CD14-positive monocyte (primary cell): ENCODE results near the gene LMTK2. TPM values are rescaled to one million over a fixed set of nuclear protein-coding genes. Genes with fewer than 3 reads are reported as not detected.

ENCODE experiments used
- DNase-seq, 3 donors: peaks; one replicate each; pipeline ENCODE4 v3.0.0-alpha.2; 2011 to 2022
- H2AFZ ChIP-seq: 2 replicates; pipeline ENCODE4 v1.6.0; 2012; ENCODE audit warnings: mild to moderate bottlenecking, low read depth, low read length, inconsistent platforms; ENCODE audit not compliant: insufficient read depth, poor library complexity, severe bottlenecking
- H3K27ac ChIP-seq, 2 donors: 1 replicate in 1 of 2; 2 replicates in 1 of 2; pipeline ENCODE4 v1.5.1; 2012 to 2013; ENCODE audit warnings: low read length in 2 of 2, control low read depth in 1 of 2, inconsistent platforms in 1 of 2, low read depth in 1 of 2, mild to moderate bottlenecking in 1 of 2
- H3K27me3 ChIP-seq, 2 donors: one replicate each; pipeline versions ENCODE4 v1.6.0 to v1.6.1; 2011 to 2013; ENCODE audit warnings: low read length in 2 of 2; ENCODE audit not compliant: control insufficient read depth in 2 of 2, insufficient read depth in 2 of 2
- H3K36me3 ChIP-seq, 2 donors: replicated peaks in 1 of 2; 1 replicate in 1 of 2; 2 replicates in 1 of 2; pipeline versions ENCODE4 v1.5.1 to v1.6.1; 2012 to 2013; ENCODE audit warnings: low read length in 2 of 2, control low read depth in 1 of 2, inconsistent platforms in 1 of 2, mild to moderate bottlenecking in 1 of 2; ENCODE audit not compliant: insufficient read depth in 2 of 2, control insufficient read depth in 1 of 2
- H3K4me1 ChIP-seq, 2 donors: 1 replicate in 1 of 2; 2 replicates in 1 of 2; pipeline versions ENCODE4 v1.5.1 to v1.6.1; 2012 to 2013; ENCODE audit warnings: low read length in 2 of 2, control low read depth in 1 of 2, inconsistent platforms in 1 of 2, mild to moderate bottlenecking in 1 of 2, moderate library complexity in 1 of 2; ENCODE audit not compliant: insufficient read depth in 2 of 2, control insufficient read depth in 1 of 2
- H3K4me2 ChIP-seq: replicated peaks from 2 replicates; pipeline ENCODE3; 2012; ENCODE audit warnings: low read length, moderate library complexity, mild to moderate bottlenecking; ENCODE audit not compliant: poor library complexity, severe bottlenecking; ENCODE audit errors: extremely low read depth
- H3K4me3 ChIP-seq, 3 experiments: fragments of 200-600 bp in 1 of 3; sonication (generic) in 1 of 3; replicated peaks in 1 of 3; 1 replicate in 2 of 3; 2 replicates in 1 of 3; pipeline ENCODE4 v1.5.1; 2011 to 2013; ENCODE audit warnings: low read length in 3 of 3, mild to moderate bottlenecking in 3 of 3, control low read depth in 2 of 3, low read depth in 2 of 3, inconsistent platforms in 1 of 3, moderate library complexity in 1 of 3
- H3K79me2 ChIP-seq: 2 replicates; pipeline ENCODE4 v1.6.0; 2012; ENCODE audit warnings: mild to moderate bottlenecking, control low read depth, inconsistent platforms, low read length, moderate library complexity; ENCODE audit not compliant: insufficient read depth
- H3K9ac ChIP-seq: 2 replicates; pipeline ENCODE4 v1.6.0; 2017; ENCODE audit warnings: low read length, mild to moderate bottlenecking; ENCODE audit not compliant: insufficient read depth, poor library complexity, severe bottlenecking
- H3K9me3 ChIP-seq, 2 donors: replicated peaks in 1 of 2; 1 replicate in 1 of 2; 2 replicates in 1 of 2; pipeline versions ENCODE4 v1.5.1 to v1.6.1; 2012 to 2013; ENCODE audit warnings: low read length in 2 of 2, control low read depth in 1 of 2; ENCODE audit not compliant: control insufficient read depth in 1 of 2, insufficient read depth in 1 of 2
- H4K20me1 ChIP-seq: 2 replicates; pipeline ENCODE4 v1.6.0; 2012; ENCODE audit warnings: mild to moderate bottlenecking, low read length, control low read depth, moderate library complexity; ENCODE audit not compliant: insufficient read depth
- H3K27ac Mint-ChIP-seq, 7 donors: one replicate each; pipeline ENCODE4 v1.8.0; 2020; ENCODE audit warnings: mild to moderate bottlenecking in 7 of 7, mixed read lengths in 7 of 7, moderate library complexity in 6 of 7, inconsistent platforms in 2 of 7
- H3K27me3 Mint-ChIP-seq, 3 donors: one replicate each; pipeline ENCODE4 v1.8.0; 2021 to 2022; ENCODE audit warnings: low read depth in 3 of 3, mild to moderate bottlenecking in 3 of 3, mixed read lengths in 3 of 3, moderate library complexity in 3 of 3, inconsistent platforms in 1 of 3
- H3K36me3 Mint-ChIP-seq, 2 donors: one replicate each; pipeline ENCODE4 v1.8.0; 2020; ENCODE audit warnings: mixed read lengths in 2 of 2, inconsistent platforms in 1 of 2, mild to moderate bottlenecking in 1 of 2
- H3K4me1 Mint-ChIP-seq: one replicate; pipeline ENCODE4 v1.8.0; 2020; ENCODE audit warnings: mild to moderate bottlenecking, mixed read lengths
- H3K4me3 Mint-ChIP-seq, 2 donors: one replicate each; pipeline ENCODE4 v1.8.0; 2020; ENCODE audit warnings: mild to moderate bottlenecking in 2 of 2, mixed read lengths in 2 of 2, moderate library complexity in 1 of 2
- H3K9me3 Mint-ChIP-seq, 7 donors: one replicate each; pipeline ENCODE4 v1.8.0; 2020 to 2022; ENCODE audit warnings: mixed read lengths in 7 of 7, mild to moderate bottlenecking in 6 of 7, moderate library complexity in 6 of 7, inconsistent platforms in 2 of 7
- WGBS: methylation state at CpG from one replicate; pipeline ENCODE4 v1.1.5; 2013; ENCODE audit warnings: missing lambda C conversion rate; ENCODE audit not compliant: insufficient coverage; 5-methylcytosine and 5-hydroxymethylcytosine counted together
- intact Hi-C, 2 donors: fragments of 100-400 bp; cut with micrococcal nuclease; formaldehyde crosslinking; loops; one replicate each; pipeline versions ENCODE4 v1.15.0 to v1.15.1; 2023
- polyA plus RNA-seq, 3 donors: library from polyadenylated mRNA; depleted of rRNA in 1 of 3; unstranded in 2 of 3; stranded (reverse) in 1 of 3; fragments of 300-500 nt in 2 of 3; fragments of >200 nt in 1 of 3; fragmentation: Illumina TruSeq in 2 of 3; gene quantifications; 1 replicate in 2 of 3; 2 replicates in 1 of 3; pipeline ENCODE4 v1.2.3, GENCODE V29; 2012 to 2021
- TF ChIP-seq, protein P1 (sequence below): fragments of 200-600 bp; IDR thresholded peaks from one replicate; pipeline ENCODE4 v1.8.0; 2022; ENCODE audit warnings: antibody characterized with exemption, mild to moderate bottlenecking

LMTK2 gene
- polyA plus RNA-seq, 3 donors = 1.7 to 9.2 (median 1.8) TPM

DNA sequence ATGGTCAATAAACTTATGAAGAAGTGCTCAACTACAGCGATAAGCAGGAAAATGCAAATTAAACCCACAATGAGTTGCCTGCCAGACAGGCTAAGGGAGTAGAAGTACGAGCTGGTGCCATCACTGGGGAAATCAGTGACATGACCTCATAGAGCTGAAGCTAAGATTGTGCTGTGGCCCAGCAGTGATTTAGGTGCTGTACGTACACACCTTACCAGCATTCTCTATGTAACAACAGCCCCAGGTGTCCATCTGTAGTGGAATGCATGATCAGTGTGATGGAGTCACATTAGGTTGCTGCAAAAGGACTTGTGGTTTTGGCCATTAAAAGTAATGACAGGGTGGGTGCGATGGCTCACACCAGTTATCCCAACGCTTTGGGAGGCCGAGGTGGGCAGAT, 151.0 kb downstream of the LMTK2 start:
- H3K79me2 ChIP-seq = peaks cover 26% of the 10 kb centered on the region
- no peak overlapping the region for H3K4me3 ChIP-seq
- peaks cover 26% of the 10 kb centered on the region for H4K20me1 ChIP-seq
- TF ChIP-seq, protein P1, sequence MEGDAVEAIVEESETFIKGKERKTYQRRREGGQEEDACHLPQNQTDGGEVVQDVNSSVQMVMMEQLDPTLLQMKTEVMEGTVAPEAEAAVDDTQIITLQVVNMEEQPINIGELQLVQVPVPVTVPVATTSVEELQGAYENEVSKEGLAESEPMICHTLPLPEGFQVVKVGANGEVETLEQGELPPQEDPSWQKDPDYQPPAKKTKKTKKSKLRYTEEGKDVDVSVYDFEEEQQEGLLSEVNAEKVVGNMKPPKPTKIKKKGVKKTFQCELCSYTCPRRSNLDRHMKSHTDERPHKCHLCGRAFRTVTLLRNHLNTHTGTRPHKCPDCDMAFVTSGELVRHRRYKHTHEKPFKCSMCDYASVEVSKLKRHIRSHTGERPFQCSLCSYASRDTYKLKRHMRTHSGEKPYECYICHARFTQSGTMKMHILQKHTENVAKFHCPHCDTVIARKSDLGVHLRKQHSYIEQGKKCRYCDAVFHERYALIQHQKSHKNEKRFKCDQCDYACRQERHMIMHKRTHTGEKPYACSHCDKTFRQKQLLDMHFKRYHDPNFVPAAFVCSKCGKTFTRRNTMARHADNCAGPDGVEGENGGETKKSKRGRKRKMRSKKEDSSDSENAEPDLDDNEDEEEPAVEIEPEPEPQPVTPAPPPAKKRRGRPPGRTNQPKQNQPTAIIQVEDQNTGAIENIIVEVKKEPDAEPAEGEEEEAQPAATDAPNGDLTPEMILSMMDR = no peak
- Mint-ChIP-seq H3K36me3 (peaks cover 31 to 63% of the 10 kb centered on the region in 2 donors), H3K9me3 (peaks cover 0 to 4% (median 0%) of the 10 kb centered on the region in 7 donors), H3K4me1 (peaks cover 15% of the 10 kb centered on the region), H3K27me3 (peaks cover 0 to 3% (median 0%) of the 10 kb centered on the region in 3 donors), H3K27ac (peak overlapping the region in 1 of 7 donors; percentile 44), H3K4me3 (no peak overlapping the region)
- no peak overlapping the region for H3K27ac ChIP-seq
- H3K4me2 ChIP-seq = no peak overlapping the region
- no peaks in the 10 kb centered on the region for H3K27me3 ChIP-seq
- intact Hi-C loops = loop anchor here in 1 of 2 donors (10.0 kb wide), 1 partner anchor 123 kb away; no protein-coding TSS in a partner anchor
- H3K36me3 ChIP-seq = peaks cover 23 to 42% of the 10 kb centered on the region in 2 donors
- H2AFZ ChIP-seq = no peak overlapping the region
- no peaks in the 10 kb centered on the region for H3K9me3 ChIP-seq
- no peak for DNase-seq
- H3K4me1 ChIP-seq = peaks cover 8 to 9% of the 10 kb centered on the region in 2 donors
- WGBS = 85% methylated on average over 5 of the region's 6 CpGs
- no peak overlapping the region for H3K9ac ChIP-seq

Other genes starting within 250 kb of the LMTK2 start
- gene ASNS, start 234.5 kb upstream of the LMTK2 start, polyA plus RNA-seq = 1 to 10 TPM in 2 of 3 donors, under 1 TPM in 1; 0.99 to 2.4 (median 2.3) TPM
- not detected for gene OCM2, start 116.7 kb upstream of the LMTK2 start, polyA plus RNA-seq
- gene BHLHA15, start 104.6 kb downstream of the LMTK2 start, polyA plus RNA-seq = not detected
- 10 to 100 TPM in 2 of 3 donors, 1 to 10 TPM in 1; 5.7 to 20.0 (median 10.2) TPM for gene TECPR1, start 145.4 kb downstream of the LMTK2 start, polyA plus RNA-seq
- gene BRI3, start 174.8 kb downstream of the LMTK2 start, polyA plus RNA-seq = 100 to 1,000 TPM; 120 to 273 (median 149) TPM